Jurkat, Clone E6-1 (cell line): ENCODE results near the gene POLR2F.

Experiments
- DNase-seq: peaks from one replicate; pipeline ENCODE4 v3.0.0-alpha.2; 2011; ENCODE audit warnings: low read depth, low spot score
- H3K4me3 ChIP-seq: 2 replicates; pipeline ENCODE4 v1.5.1; 2011; ENCODE audit warnings: mild to moderate bottlenecking, low read length, control low read depth, moderate library complexity

POLR2F gene

DNA sequence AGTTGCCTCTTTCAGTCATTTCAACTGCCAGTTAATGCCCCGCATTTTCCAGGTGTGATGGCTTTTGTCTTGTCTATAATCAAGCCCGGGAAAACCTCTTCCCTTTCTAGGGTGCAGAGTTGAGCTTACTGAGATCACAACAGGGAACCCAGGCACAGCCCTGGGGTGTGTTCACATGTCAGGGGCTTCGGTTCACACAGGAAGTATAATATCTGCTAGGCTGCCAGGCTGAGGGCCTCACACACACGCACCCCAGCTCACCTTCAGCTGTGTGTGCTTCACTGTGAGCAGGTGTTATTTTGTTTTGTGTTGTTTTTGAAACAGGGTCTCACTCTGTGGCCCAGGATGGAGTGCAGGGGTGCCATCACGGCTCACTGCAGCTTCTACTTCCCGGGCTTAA, 40.5 kb downstream of the POLR2F start:
- DNase-seq = peak; percentile 15
- no peak overlapping the region for H3K4me3 ChIP-seq

- H3K4me3 ChIP-seq = no peak overlapping the region
- no peak for DNase-seq
These were observed 41.5 kb downstream of the POLR2F start for GRCh38 chr22:37994982-37995381.

GRCh38 chr22:37995460-37995859, 42.0 kb downstream of the POLR2F start:
- no peak for DNase-seq
- H3K4me3 ChIP-seq = no peak overlapping the region

GRCh38 chr22:37996079-37996478, 42.6 kb downstream of the POLR2F start:
- no peak overlapping the region for H3K4me3 ChIP-seq
- DNase-seq = no peak

GRCh38 chr22:37996515-37997246, 43.2 kb downstream of the POLR2F start:
- H3K4me3 ChIP-seq = no peak overlapping the region
- DNase-seq = no peak

DNA sequence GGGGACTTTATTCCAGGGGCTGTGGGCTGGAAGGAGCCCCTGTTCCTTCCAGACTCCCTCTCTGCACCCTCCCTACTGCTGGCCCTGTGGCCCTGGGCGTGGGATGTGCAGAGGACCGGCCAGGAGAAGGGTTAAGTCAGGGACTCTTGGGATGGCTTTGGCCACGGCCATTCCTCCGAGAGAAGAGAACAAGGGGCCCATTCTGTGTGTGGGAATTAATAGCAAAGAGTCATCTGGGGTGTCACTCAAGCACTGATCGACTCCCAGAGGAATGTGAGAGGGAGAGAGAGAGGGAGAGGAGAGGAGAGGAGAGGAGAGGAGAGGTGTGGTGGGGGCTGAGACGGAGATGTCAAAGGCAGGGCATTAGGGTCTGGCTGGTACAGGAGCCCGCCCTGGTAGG, 45.0 kb downstream of the POLR2F start:
- DNase-seq = no peak
- no peak overlapping the region for H3K4me3 ChIP-seq

DNA sequence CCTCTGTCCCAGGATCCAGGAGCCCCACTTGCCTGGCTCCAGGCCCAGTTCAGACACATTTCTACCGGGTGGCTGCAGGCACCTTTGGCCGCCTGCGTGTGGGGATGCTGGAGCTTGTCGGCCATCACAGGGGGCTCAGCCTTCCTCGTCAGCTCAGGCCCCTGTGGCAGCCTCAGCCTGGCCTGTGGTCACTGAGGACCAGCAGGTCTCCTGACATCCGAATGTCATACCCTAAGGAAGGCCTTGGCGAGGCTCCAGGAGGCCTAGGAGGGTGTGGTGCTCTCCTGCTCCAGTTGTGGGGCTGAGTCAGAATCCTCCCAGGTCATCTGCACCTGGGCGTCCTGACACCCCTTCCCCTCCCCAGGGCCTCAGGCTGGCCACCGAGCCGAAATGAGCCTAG, 45.7 kb downstream of the POLR2F start:
- H3K4me3 ChIP-seq = no peak overlapping the region
- DNase-seq = no peak

DNA sequence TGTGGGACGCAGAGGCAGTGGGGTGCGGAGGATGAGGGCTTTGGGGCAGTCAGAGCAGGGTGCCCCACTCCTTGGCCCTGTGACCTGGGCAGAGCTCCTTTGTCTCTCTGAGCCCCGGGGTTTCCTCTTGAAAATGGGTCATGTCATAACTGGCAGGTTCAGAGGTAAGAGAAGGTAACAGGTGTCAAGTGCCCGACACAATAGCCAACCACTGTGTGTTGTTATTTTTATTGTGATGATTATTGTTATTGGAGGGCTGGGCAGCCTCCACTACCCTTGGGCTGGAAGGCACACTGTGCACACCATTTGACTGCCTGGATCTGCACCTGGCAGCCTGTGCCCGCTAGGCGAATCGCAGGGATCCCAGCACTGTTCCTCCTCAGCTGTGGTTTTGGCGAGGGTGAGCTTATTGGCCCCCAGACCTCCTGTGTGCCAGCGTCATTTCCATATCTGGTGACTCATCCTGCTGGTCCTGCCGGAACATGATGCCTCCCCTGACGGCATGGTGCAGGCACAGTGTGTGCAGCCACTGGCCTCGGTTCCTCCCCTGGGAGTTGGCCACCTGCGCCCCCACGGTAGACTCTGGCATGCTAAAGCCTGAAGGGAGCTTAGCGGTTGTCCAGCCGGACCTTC, 46.3 kb downstream of the POLR2F start:
- no peak overlapping the region for H3K4me3 ChIP-seq
- DNase-seq = no peak

GRCh38 chr22:38005943-38006342, 52.4 kb downstream of the POLR2F start:
- DNase-seq = no peak
- H3K4me3 ChIP-seq = no peak overlapping the region

DNA sequence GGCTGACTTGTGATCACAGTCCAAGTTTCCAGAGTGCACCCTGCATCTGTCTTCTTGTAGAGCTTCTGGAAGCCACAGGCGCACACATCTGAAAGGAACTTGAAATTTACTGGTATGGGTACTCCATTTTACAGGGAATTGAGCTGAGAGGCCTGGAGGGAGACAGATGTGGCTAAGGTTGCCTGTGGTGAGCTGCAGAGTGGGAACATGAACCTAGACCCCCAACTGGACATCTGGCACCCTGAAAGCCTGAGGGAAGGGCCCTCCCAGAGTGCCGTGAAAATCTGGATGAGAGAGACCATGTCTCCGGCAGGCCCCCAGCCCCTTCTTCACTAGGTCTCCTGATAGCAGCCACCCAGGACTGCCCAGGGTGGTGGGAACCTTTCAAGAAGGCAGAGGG, 53.4 kb downstream of the POLR2F start:
- no peak for DNase-seq
- H3K4me3 ChIP-seq = no peak overlapping the region

- no peak overlapping the region for H3K4me3 ChIP-seq
- no peak for DNase-seq
These were observed 53.9 kb downstream of the POLR2F start for GRCh38 chr22:38007330-38007902.

GRCh38 chr22:38009000-38009806, 55.7 kb downstream of the POLR2F start:
- no peak for DNase-seq
- H3K4me3 ChIP-seq = no peak overlapping the region

GRCh38 chr22:38012604-38013072, 59.1 kb downstream of the POLR2F start:
- DNase-seq = no peak
- H3K4me3 ChIP-seq = no peak overlapping the region

DNA sequence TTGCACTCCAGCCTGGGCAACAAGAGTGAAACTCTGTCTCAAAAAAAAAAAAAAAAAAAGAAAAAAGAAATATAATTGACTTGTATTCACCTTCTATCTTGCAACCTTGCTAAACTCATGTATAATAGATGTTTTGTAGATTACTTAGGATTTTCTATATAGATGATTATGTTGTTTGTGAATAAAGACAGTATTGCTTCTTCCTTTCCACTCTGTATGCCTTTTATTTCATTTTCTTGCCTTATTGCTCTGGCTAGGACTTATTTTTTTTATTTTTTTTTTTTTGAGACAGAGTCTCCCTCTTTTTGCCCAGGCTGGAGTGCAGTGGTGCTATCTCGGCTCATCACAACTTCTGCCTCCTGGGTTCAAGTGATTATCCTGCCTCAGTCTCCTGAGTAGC, 60.6 kb downstream of the POLR2F start:
- no peak for DNase-seq
- H3K4me3 ChIP-seq = no peak overlapping the region

DNA sequence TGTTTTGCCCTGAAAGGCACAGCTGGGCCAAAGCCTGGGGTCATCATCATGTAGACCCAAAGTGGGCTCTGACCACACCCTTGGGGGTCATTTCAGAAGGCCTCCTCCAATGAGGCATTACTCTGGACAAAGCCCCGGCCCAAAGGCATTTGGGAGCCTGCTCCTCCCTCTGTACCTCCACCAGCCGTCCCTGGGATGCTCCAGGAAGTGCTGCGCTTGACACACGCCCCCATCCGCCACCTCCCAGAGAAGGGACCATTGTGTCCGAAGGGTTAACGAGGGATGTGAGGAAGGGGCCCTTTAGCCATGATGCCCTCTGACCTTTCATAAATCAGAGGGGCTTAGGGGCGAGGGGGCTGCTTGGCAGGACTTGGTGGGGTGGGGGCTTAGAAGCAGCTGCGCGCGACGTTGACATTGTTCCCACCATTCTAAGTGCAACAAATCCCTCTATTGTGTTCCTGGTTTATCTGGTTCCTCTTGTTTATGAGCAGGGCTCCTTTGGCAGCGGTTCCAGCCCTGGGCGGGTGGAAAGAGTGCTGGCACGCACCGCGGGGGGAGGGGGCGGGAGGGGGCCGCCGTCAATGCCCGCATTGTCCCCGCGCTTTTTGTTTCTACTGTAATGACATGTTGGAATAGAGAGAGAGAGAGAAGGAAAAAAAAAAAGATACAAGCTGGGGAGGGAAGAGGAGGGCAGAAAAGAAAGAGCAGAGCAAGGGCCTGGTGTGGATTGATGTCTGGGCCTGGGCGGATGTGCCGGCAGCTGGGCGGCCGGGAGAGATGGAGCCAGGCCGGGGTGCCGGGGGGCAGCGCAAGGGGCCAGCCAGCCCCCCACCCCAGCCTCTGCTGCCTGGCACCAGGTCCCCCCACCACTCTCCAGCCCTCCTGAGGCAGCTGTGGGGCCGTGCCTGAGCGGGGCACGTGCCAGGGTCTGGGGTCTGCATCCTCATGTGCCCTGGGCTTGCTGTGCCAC, 63.0 kb downstream of the POLR2F start:
- no peak overlapping the region for H3K4me3 ChIP-seq
- no peak for DNase-seq

- DNase-seq = no peak
- H3K4me3 ChIP-seq = no peak overlapping the region
These were observed 63.9 kb downstream of the POLR2F start for GRCh38 chr22:38017272-38017920.

DNA sequence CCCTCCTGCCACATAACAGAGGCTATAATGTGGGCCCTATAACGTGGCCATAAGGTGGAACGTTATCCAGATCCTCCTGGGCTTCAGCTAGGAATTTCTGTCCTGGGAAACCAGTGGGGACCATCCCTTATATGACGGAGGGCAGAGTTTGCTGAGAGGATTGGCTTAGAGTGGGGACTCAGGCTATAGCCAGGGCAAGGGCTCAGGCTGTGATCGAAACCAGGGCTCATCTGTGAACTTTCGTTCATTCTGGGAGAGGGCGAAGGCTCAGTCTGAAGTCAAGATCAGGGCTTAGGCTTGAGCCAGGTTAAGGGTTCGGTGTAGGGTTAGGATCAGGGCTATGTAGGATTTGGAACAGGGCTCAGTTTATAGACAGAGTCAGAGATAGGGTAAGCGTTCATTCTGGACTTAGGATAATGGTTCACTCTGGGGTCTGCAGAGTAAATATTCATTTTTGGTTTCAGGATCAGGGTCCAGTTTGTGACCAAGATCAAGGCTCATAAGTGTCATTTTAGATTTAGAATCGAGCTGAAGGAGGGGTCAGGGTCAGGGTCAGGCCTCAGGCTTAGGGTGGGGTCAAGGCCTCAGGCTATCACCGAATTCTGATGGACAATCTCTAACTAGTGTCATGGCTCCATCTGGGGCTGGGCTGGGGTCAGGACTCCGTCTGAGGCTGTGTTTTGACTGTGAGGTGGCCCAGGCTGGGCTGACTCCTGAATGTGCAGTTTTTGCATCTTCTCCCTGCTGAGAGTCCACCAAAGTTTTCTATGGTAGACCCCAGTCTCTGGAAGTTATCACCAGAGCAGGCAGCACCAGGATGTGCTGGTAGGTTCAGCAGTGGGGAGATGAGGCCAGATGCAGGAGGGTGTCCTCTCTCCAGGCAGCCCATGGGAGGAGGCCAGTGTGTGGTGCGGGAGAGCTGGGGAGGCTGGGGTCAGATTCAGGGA, 64.7 kb downstream of the POLR2F start:
- DNase-seq = no peak
- no peak overlapping the region for H3K4me3 ChIP-seq
